Measurements from ENCODE around the gene POLR2J.
"Not testable (repeated sequence)": the region's sequence is repeated elsewhere in the genome, so short reads cannot be mapped to it uniquely, and the experiment has no call there.

The POLR2J gene

DNA sequence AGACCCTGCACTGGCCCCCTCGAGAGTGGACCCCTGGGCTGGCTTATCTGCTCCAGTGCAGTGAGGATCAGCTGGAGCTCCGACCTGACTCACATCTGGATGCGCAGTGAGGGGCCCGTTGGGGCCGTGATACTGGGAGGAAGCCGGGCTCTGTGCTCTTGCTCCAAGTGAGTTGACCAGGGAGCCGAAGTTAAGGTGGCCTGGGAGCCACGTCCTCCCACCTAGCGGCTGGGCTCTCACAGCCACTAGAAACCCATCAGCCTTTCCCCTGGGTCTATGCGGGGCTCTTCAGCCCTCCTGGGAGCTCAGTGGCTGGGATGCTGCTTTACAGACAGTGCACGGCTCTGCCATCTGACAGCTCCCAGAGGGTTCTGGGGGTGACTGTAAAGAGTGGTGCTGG is 23.1 kb downstream of the POLR2J start:
- Histone ChIP-seq H3K4me1 (ENCODE audit: insufficient read depth, low read length) (peaks cover 2% of the 10 kb centered on the region; the same call in 1 of the 2 replicates), H3K36me3 (ENCODE audit: insufficient read depth, low read depth, low read length) (peaks cover 30% of the 10 kb centered on the region), H3K9me3 (ENCODE audit: insufficient read depth, low read depth, low read length) (no peaks in the 10 kb centered on the region), H3K27me3 (ENCODE audit: insufficient read depth, low read length) (no peaks in the 10 kb centered on the region), H3K27ac (ENCODE audit: low read length) (no peak overlapping the region), H3K9ac (ENCODE audit: low read depth, low read length) (no peak overlapping the region), H3K4me3 (ENCODE audit: low read length) (no peak overlapping the region)

DNA sequence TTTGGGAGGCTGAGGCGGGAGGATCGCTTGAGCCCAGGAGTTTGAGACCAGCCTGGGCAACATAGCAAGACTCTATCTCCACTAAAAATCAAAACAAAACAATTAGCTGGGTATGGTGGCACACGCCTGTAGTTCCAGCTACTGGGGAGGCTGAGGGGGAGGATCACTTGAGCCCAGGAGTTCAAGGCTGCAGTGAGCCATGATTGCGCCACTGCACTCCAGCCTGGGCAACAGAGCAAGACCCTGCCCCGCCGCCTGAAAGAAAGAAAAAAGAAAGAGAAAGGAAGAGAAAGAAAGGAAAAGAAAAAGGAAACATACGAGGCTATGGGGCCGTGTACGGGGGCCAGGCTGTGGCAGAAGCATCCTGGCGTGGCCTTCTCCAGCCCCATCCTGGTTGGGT is 23.8 kb downstream of the POLR2J start:
- H3K36me3 ChIP-seq (ENCODE audit: insufficient read depth, low read depth, low read length), result peaks cover 30% of the 10 kb centered on the region
- not testable (repeated sequence) for H3K4me3 ChIP-seq (ENCODE audit: low read length); H3K27ac ChIP-seq (ENCODE audit: low read length); H3K4me1 ChIP-seq (ENCODE audit: insufficient read depth, low read length); H3K9me3 ChIP-seq (ENCODE audit: insufficient read depth, low read depth, low read length); H3K9ac ChIP-seq (ENCODE audit: low read depth, low read length); H3K27me3 ChIP-seq (ENCODE audit: insufficient read depth, low read length)

DNA sequence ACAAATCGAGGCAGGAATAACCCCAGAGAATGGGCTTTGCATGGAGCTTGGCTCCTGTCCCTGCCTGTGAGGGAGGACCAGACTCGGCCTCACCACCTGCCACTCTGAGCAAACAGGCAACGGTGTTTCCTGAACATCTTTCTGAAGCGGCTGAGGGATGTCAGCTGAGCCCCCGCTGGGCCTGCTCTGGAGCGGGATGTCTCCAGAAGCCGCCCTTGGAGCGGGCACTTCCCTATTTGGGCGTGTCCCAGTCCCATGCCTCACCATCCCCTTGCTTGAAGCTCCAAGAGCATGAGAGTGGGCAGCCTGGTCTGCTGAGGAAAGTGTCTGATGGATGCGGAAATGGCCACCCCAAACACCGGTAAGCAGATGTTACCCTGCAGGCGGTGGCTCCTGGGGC is 24.3 kb downstream of the POLR2J start:
- Histone ChIP-seq H3K27me3 (ENCODE audit: insufficient read depth, low read length) (no peaks in the 10 kb centered on the region), H3K4me1 (ENCODE audit: insufficient read depth, low read length) (peaks cover 2% of the 10 kb centered on the region; the same call in 1 of the 2 replicates), H3K9ac (ENCODE audit: low read depth, low read length) (no peak overlapping the region), H3K4me3 (ENCODE audit: low read length) (no peak overlapping the region), H3K9me3 (ENCODE audit: insufficient read depth, low read depth, low read length) (no peaks in the 10 kb centered on the region), H3K27ac (ENCODE audit: low read length) (no peak overlapping the region), H3K36me3 (ENCODE audit: insufficient read depth, low read depth, low read length) (peaks cover 28% of the 10 kb centered on the region)

- H3K9me3 ChIP-seq (ENCODE audit: insufficient read depth, low read depth, low read length), result no peaks in the 10 kb centered on the region
- H3K36me3 ChIP-seq (ENCODE audit: insufficient read depth, low read depth, low read length), result peaks cover 21% of the 10 kb centered on the region
- H3K4me3 ChIP-seq (ENCODE audit: low read length), result no peak overlapping the region
- H3K9ac ChIP-seq (ENCODE audit: low read depth, low read length), result no peak overlapping the region
- no peak overlapping the region for H3K27ac ChIP-seq (ENCODE audit: low read length)
- no peaks in the 10 kb centered on the region for H3K27me3 ChIP-seq (ENCODE audit: insufficient read depth, low read length)
- peaks cover 2% of the 10 kb centered on the region; the same call in 1 of the 2 replicates for H3K4me1 ChIP-seq (ENCODE audit: insufficient read depth, low read length)
Measured at GRCh38 chr7:102453319-102453718, 25.4 kb downstream of the POLR2J start.

GRCh38 chr7:102452451-102452850 is 26.3 kb downstream of the POLR2J start:
- Histone ChIP-seq H3K27me3 (ENCODE audit: insufficient read depth, low read length) (no peaks in the 10 kb centered on the region), H3K4me3 (ENCODE audit: low read length) (no peak overlapping the region), H3K4me1 (ENCODE audit: insufficient read depth, low read length) (peaks cover 2% of the 10 kb centered on the region; the same call in 1 of the 2 replicates), H3K36me3 (ENCODE audit: insufficient read depth, low read depth, low read length) (peaks cover 12% of the 10 kb centered on the region), H3K9me3 (ENCODE audit: insufficient read depth, low read depth, low read length) (no peaks in the 10 kb centered on the region), H3K9ac (ENCODE audit: low read depth, low read length) (no peak overlapping the region), H3K27ac (ENCODE audit: low read length) (no peak overlapping the region)

DNA sequence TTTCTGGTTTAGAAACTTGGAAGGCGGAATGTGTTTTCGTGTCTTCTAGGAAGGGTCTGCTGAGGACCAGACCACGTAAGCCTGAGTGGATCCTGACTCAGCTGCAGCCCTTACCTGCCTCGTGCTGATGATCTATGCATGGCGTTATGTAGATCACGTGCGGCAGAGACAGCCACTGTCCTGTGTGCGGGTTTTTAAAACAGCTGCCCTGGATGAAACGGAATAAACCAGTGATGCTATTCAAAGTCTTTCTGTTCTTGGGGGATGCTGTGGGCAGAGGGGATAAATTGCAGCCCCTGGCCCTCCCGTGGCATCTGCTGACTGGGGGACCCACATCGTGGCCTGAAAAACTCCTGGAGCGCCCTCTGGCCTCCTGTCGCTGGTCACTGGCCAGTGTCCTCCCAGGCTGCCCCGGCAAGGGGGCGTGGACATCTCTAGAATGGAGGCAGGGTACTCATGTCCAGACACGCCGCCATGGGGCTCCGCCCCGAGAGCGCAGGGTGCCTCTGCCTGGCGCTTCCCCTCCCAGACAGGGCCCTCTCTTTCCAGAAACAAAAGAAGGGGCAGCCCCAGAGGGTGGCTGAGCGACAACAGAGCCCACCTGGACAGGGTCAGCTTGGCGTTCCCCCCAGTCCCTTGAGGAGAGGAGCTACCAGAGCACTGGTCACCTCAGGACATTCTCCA is 27.2 kb downstream of the POLR2J start:
- H3K9me3 ChIP-seq (ENCODE audit: insufficient read depth, low read depth, low read length), result no peaks in the 10 kb centered on the region
- no peaks in the 10 kb centered on the region for H3K27me3 ChIP-seq (ENCODE audit: insufficient read depth, low read length)
- no peak overlapping the region for H3K27ac ChIP-seq (ENCODE audit: low read length)
- no peak overlapping the region for H3K4me3 ChIP-seq (ENCODE audit: low read length)
- H3K36me3 ChIP-seq (ENCODE audit: insufficient read depth, low read depth, low read length), result peaks cover 9% of the 10 kb centered on the region
- H3K9ac ChIP-seq (ENCODE audit: low read depth, low read length), result no peak overlapping the region
- peaks cover 2% of the 10 kb centered on the region; the same call in 1 of the 2 replicates for H3K4me1 ChIP-seq (ENCODE audit: insufficient read depth, low read length)

- H3K4me1 ChIP-seq (ENCODE audit: insufficient read depth, low read length), result peaks cover 2% of the 10 kb centered on the region; the same call in 1 of the 2 replicates
- H3K4me3 ChIP-seq (ENCODE audit: low read length), result no peak overlapping the region
- no peak overlapping the region for H3K9ac ChIP-seq (ENCODE audit: low read depth, low read length)
- no peaks in the 10 kb centered on the region for H3K27me3 ChIP-seq (ENCODE audit: insufficient read depth, low read length)
- 0 out of 2 replicates have a peak, but pooled peaks cover 6% of the 10 kb centered on the region for H3K36me3 ChIP-seq (ENCODE audit: insufficient read depth, low read depth, low read length)
- H3K9me3 ChIP-seq (ENCODE audit: insufficient read depth, low read depth, low read length), result no peaks in the 10 kb centered on the region
- H3K27ac ChIP-seq (ENCODE audit: low read length), result no peak overlapping the region
Measured at GRCh38 chr7:102450242-102450641, 28.5 kb downstream of the POLR2J start.

- Histone ChIP-seq H3K9me3 (ENCODE audit: insufficient read depth, low read depth, low read length) (no peaks in the 10 kb centered on the region), H3K4me3 (ENCODE audit: low read length) (no peak overlapping the region), H3K27me3 (ENCODE audit: insufficient read depth, low read length) (no peaks in the 10 kb centered on the region), H3K4me1 (ENCODE audit: insufficient read depth, low read length) (peaks cover 2% of the 10 kb centered on the region; the same call in 1 of the 2 replicates), H3K9ac (ENCODE audit: low read depth, low read length) (no peak overlapping the region), H3K36me3 (ENCODE audit: insufficient read depth, low read depth, low read length) (0 out of 2 replicates have a peak, but pooled peaks cover 6% of the 10 kb centered on the region), H3K27ac (ENCODE audit: low read length) (no peak overlapping the region)
Measured at GRCh38 chr7:102449136-102449535, 29.6 kb downstream of the POLR2J start.

DNA sequence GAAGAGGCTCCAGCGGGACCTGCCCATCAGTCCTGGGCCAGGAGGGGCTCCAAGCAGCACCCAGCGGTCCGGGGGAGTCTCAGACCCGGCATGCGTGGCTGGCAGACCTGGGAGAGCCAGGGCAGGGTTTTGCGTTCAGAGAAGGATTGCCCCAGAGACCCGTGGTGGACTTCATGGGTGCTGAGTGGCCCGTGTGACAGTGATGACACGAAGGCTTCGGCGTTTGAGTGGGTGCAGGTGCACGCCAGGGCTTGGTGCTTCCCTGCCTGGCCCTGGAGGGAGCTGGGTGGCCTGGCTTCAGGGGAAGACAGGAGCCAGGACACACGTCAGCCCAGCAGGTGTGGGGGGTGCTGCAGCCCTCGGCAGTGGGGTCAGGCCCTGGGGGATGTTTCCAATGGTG is 31.4 kb downstream of the POLR2J start:
- Histone ChIP-seq H3K4me3 (ENCODE audit: low read length) (no peak overlapping the region), H3K4me1 (ENCODE audit: insufficient read depth, low read length) (peaks cover 2% of the 10 kb centered on the region; the same call in 1 of the 2 replicates), H3K27ac (ENCODE audit: low read length) (no peak overlapping the region), H3K36me3 (ENCODE audit: insufficient read depth, low read depth, low read length) (0 out of 2 replicates have a peak, but pooled peaks cover 6% of the 10 kb centered on the region), H3K9me3 (ENCODE audit: insufficient read depth, low read depth, low read length) (no peaks in the 10 kb centered on the region), H3K9ac (ENCODE audit: low read depth, low read length) (no peak overlapping the region), H3K27me3 (ENCODE audit: insufficient read depth, low read length) (no peaks in the 10 kb centered on the region)

GRCh38 chr7:102446387-102447156 is 32.1 kb downstream of the POLR2J start:
- Histone ChIP-seq H3K36me3 (ENCODE audit: insufficient read depth, low read depth, low read length) (0 out of 2 replicates have a peak, but pooled peaks cover 6% of the 10 kb centered on the region), H3K9ac (ENCODE audit: low read depth, low read length) (no peak overlapping the region)

DNA sequence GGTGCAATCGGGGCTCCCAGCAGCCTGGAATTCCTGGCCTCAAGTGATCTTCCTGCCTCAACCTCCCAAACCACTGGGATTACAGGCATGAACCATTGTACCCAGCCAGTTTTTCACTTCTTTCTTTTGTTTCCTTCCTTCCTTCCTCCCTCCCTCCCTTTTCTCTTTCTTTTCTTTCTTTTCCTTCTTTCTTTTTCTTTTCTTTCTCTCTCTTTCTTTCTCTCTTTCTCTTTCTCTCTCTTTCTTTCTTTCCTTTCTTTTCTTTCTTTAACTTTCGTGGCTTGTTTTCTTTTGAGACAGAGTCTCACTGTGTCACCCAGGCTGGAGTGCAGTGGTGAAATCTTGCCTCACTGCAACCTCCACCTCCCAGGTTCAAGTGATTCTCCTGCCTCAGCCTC is 33.0 kb downstream of the POLR2J start:
- Histone ChIP-seq H3K4me3 (ENCODE audit: low read length) (no peak overlapping the region), H3K9me3 (ENCODE audit: insufficient read depth, low read depth, low read length) (no peaks in the 10 kb centered on the region), H3K27ac (ENCODE audit: low read length) (no peak overlapping the region), H3K36me3 (ENCODE audit: insufficient read depth, low read depth, low read length) (0 out of 2 replicates have a peak, but pooled peaks cover 6% of the 10 kb centered on the region), H3K27me3 (ENCODE audit: insufficient read depth, low read length) (no peaks in the 10 kb centered on the region), H3K4me1 (ENCODE audit: insufficient read depth, low read length) (peaks cover 6% of the 10 kb centered on the region; the same call in 1 of the 2 replicates), H3K9ac (ENCODE audit: low read depth, low read length) (no peak overlapping the region)

More at GRCh38 chr7:102446387-102447156, 32.1 kb downstream of the POLR2J start:
- Histone ChIP-seq H3K9me3 (ENCODE audit: insufficient read depth, low read depth, low read length) (no peaks in the 10 kb centered on the region), H3K4me1 (ENCODE audit: insufficient read depth, low read length) (peaks cover 6% of the 10 kb centered on the region; the same call in 1 of the 2 replicates), H3K4me3 (ENCODE audit: low read length) (no peak overlapping the region), H3K27ac (ENCODE audit: low read length) (no peak overlapping the region), H3K27me3 (ENCODE audit: insufficient read depth, low read length) (no peaks in the 10 kb centered on the region)
